H54 (cell line): ENCODE measurements around the gene ZNF235.
"Not testable (repeated sequence)": the region's sequence is repeated elsewhere in the genome, so short reads cannot be mapped to it uniquely, and the experiment has no call there.

ENCODE experiments used
- DNase-seq: peaks from one replicate; pipeline ENCODE4 v3.0.0; 2011; ENCODE audit warnings: low spot score, mixed read lengths; ENCODE audit not compliant: insufficient read length
- FAIRE-seq: peaks from 3 replicates; lab custom pipeline; 2011; peaks lifted over from hg19 to GRCh38; lab: Jason Lieb, UNC
- POLR2A ChIP-seq: IDR thresholded peaks from 2 replicates; pipeline ENCODE4 v1.6.1; 2011; ENCODE audit warnings: low read depth, mild to moderate bottlenecking, low read length

ZNF235 gene

GRCh38 chr19:44304659-44305193 is at the start of gene ZNF235:
TSS of gene ZNF235 (minus strand) at chr19:44305025. CDS start at chr19:44303404, 1,621 bp downstream.
- FAIRE-seq (peak; percentile 98), DNase-seq (peak; percentile 93)
- TF ChIP-seq POLR2A = peak; percentile 59

- TF ChIP-seq POLR2A = no peak
- FAIRE-seq (no peak), DNase-seq (no peak)
Observed at GRCh38 chr19:44346556-44346955, 41.7 kb upstream of the ZNF235 start.

- FAIRE-seq = peak; percentile 57
- DNase-seq = no peak
- no peak for TF ChIP-seq POLR2A
Observed at GRCh38 chr19:44345959-44346358, 41.1 kb upstream of the ZNF235 start.

GRCh38 chr19:44344255-44344654 is 39.4 kb upstream of the ZNF235 start:
- TF ChIP-seq POLR2A = no peak
- FAIRE-seq (no peak), DNase-seq (no peak)

- FAIRE-seq = no peak
Observed at GRCh38 chr19:44341794-44342193, 37.0 kb upstream of the ZNF235 start.

GRCh38 chr19:44334639-44335038 is 29.8 kb upstream of the ZNF235 start:
- not testable (repeated sequence) for DNase-seq, FAIRE-seq

More at GRCh38 chr19:44341794-44342193, 37.0 kb upstream of the ZNF235 start:
- no peak for TF ChIP-seq POLR2A
- no peak for DNase-seq

GRCh38 chr19:44332145-44332544 is 27.3 kb upstream of the ZNF235 start:
- TF ChIP-seq POLR2A = no peak
- DNase-seq (no peak), FAIRE-seq (no peak)

- FAIRE-seq = no peak
- DNase-seq = no peak
- no peak for TF ChIP-seq POLR2A
Observed at GRCh38 chr19:44315883-44316282, 11.1 kb upstream of the ZNF235 start.

GRCh38 chr19:44313231-44313630 is 8.4 kb upstream of the ZNF235 start:
- no peak for TF ChIP-seq POLR2A
- FAIRE-seq = no peak
- DNase-seq = no peak

- no peak for DNase-seq
- no peak for FAIRE-seq
- no peak for TF ChIP-seq POLR2A
Observed at GRCh38 chr19:44308011-44308410, 3.2 kb upstream of the ZNF235 start.

GRCh38 chr19:44306283-44306682 is 1.5 kb upstream of the ZNF235 start:
- no peak for TF ChIP-seq POLR2A
- FAIRE-seq (no peak), DNase-seq (no peak)

GRCh38 chr19:44305457-44305856 is 632 bp upstream of the ZNF235 start:
- FAIRE-seq = no peak
- DNase-seq = no peak
- no peak for TF ChIP-seq POLR2A

- peak; percentile 7 for DNase-seq
- no peak for FAIRE-seq
- TF ChIP-seq POLR2A = no peak
Observed at GRCh38 chr19:44303976-44304568, 753 bp downstream of the ZNF235 start.

GRCh38 chr19:44303320-44303719 is 1.5 kb downstream of the ZNF235 start:
- DNase-seq (peak; percentile 5), FAIRE-seq (peak; percentile 71)
- TF ChIP-seq POLR2A = no peak

GRCh38 chr19:44284968-44285367 is 19.9 kb downstream of the ZNF235 start:
- FAIRE-seq (no peak), DNase-seq (no peak)
- no peak for TF ChIP-seq POLR2A
